HG03432 (cell line): Measurements from ENCODE around the gene USP5.
"Not testable (repeated sequence)": the region's sequence is repeated elsewhere in the genome, so short reads cannot be mapped to it uniquely, and the experiment has no call there.

Experiments
- ATAC-seq: cut with Tn5 transposase; IDR thresholded peaks from one replicate; pipeline ENCODE4 v1.9.1; 2021; ENCODE audit warnings: mild to moderate bottlenecking, moderate library complexity; ENCODE audit not compliant: unreplicated experiment

Gene USP5

GRCh38 chr12:6865307-6865706 lies 13.4 kb downstream of the USP5 start:
- not testable (repeated sequence) for ATAC-seq

GRCh38 chr12:6866163-6866919 lies 14.4 kb downstream of the USP5 start:
- ATAC-seq = no peak

- peak; percentile 13 for ATAC-seq
Measured at GRCh38 chr12:6866920-6867412, 15.0 kb downstream of the USP5 start.

- ATAC-seq = peak; percentile 62
Measured at GRCh38 chr12:6867413-6868210, 15.7 kb downstream of the USP5 start, which contains the start of gene TPI1. TPI1 (plus strand) TSS chr12:6867531; CDS start chr12:6867567, 36 bp downstream.

- no peak for ATAC-seq
Measured at GRCh38 chr12:6868211-6869048, 16.5 kb downstream of the USP5 start.

GRCh38 chr12:6869049-6870021 lies 17.4 kb downstream of the USP5 start:
- ATAC-seq = no peak

GRCh38 chr12:6870304-6870703 lies 18.4 kb downstream of the USP5 start:
- not testable (repeated sequence) for ATAC-seq

GRCh38 chr12:6871052-6871957 lies 19.4 kb downstream of the USP5 start:
- no peak for ATAC-seq

GRCh38 chr12:6872073-6873048 lies 20.4 kb downstream of the USP5 start:
- peak; percentile 36 for ATAC-seq

- ATAC-seq = peak; percentile 73
Measured at GRCh38 chr12:6873094-6874014, 21.4 kb downstream of the USP5 start, which contains the start of gene SPSB2. SPSB2 (minus strand) TSS chr12:6873303; CDS start chr12:6872901, 402 bp downstream.

- not testable (repeated sequence) for ATAC-seq
Measured at GRCh38 chr12:6874015-6874368, 22.0 kb downstream of the USP5 start.

GRCh38 chr12:6879824-6880223 lies 27.9 kb downstream of the USP5 start:
- not testable (repeated sequence) for ATAC-seq

- no peak for ATAC-seq
Measured at GRCh38 chr12:6883252-6883651, 31.3 kb downstream of the USP5 start.

GRCh38 chr12:6883683-6884082 lies 31.7 kb downstream of the USP5 start:
- ATAC-seq = no peak

GRCh38 chr12:6884539-6884938 lies 32.6 kb downstream of the USP5 start:
- no peak for ATAC-seq

GRCh38 chr12:6886206-6886999 lies 34.5 kb downstream of the USP5 start:
- ATAC-seq = not testable (repeated sequence)
